HepG2 (cell line): ENCODE measurements around the gene FGF3.

ENCODE experiments used
- BORCS8-MEF2B ChIP-seq: sonication (generic); formaldehyde crosslinking; IDR thresholded peaks from 2 replicates; pipeline ENCODE4 v1.8.0; 2022; ENCODE audit warnings: mild to moderate bottlenecking, missing genetic modification reagents
- RBFOX2 ChIP-seq: fragments of 200-400 bp; formaldehyde crosslinking; IDR thresholded peaks from 2 replicates; pipeline ENCODE4 v1.6.1; 2017; ENCODE audit warnings: low read depth, mild to moderate bottlenecking, low read length
- RFX5 ChIP-seq: IDR thresholded peaks from 2 replicates; pipeline ENCODE4 v1.6.1; 2011; ENCODE audit warnings: low read depth, low read length, improper control_type of control experiment
- TEAD2 ChIP-seq: sonication (generic); formaldehyde crosslinking; IDR thresholded peaks from 2 replicates; pipeline ENCODE4 v1.9.0; 2021; ENCODE audit warnings: missing genetic modification reagents

DNA sequence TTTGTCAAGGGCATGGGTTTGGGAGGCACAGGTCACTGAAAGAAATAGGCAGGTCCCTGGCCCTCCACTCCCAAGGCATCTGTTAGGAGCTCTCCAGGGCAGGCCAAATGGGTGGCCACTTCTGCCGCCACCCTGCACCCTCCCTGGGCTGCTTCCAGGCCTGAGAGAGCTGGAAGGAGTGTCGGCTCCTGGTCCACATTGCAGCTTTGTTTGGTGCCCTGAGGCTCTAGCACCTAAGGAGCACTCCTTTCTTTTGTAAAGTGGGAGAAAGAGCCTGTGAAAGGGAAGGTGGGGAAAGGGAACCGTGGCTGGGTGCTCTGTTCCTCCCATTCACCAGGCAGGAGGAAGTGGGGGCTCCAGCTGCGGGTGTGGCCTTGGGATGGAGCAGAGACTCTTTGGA is 31.8 kb downstream of the FGF3 start:
- TF ChIP-seq RFX5 = no peak
- no peak for TF ChIP-seq BORCS8-MEF2B (CRISPR knock-in tag)
- no peak for TF ChIP-seq TEAD2 (CRISPR knock-in tag)
- no peak for TF ChIP-seq RBFOX2
